ENCODE data around the gene RCHY1.
"Not testable (repeated sequence)": the region's sequence is repeated elsewhere in the genome, so short reads cannot be mapped to it uniquely, and the experiment has no call there.

The RCHY1 gene
- total RNA-seq = 21.6 to 32.8 (median 25.7) reads per million in 4 experiments

DNA sequence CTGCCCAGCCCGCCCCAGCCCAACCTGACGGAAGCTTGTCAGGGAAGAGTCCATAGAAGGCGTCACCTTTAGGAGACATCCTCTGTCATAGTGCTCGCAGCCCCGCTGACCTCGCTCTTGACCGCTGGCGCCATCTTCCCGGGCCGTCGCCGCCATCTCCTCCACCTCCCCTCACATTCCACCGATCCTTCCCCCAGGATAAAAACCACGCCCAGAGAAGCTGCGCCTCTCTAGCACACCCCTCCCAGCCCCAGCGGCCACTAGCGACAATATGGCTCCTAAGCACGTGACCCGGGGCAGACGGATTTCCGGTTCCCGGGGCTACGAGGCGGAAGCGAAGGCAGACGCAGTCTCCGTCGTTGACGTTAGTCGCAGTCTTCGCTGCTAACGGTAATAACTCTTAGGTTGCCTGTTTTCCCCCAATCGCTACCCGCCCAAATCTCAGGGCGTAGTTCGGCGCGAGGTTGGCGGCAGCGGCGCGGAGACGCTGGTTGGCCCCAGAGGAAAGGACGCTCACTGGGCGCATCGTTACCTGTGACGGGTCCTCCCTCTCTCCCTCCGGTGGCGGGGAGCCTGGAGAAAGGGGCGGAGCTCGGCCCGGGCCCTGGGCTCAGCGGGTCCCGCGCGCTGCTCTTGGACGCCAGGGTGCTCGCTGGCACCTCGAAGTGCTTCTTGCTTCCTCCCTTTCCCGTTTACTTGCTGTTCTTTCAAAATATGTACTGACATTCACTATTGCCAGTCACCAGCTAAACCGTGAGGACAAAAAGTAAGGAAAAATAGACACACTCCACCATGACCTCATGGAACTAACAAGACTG is at the start of gene RCHY1, which contains the start of gene THAP6:
Gene RCHY1, minus strand, starts transcription at position 273 of the 818 bp plus-strand sequence. Its CDS starts 117 bp downstream, at position 156.
Gene THAP6, plus strand, starts transcription at position 343 of the 818 bp plus-strand sequence. CDS start 980 bp downstream, outside the sequence.
- DNase-seq = peak; percentile 90

DNA sequence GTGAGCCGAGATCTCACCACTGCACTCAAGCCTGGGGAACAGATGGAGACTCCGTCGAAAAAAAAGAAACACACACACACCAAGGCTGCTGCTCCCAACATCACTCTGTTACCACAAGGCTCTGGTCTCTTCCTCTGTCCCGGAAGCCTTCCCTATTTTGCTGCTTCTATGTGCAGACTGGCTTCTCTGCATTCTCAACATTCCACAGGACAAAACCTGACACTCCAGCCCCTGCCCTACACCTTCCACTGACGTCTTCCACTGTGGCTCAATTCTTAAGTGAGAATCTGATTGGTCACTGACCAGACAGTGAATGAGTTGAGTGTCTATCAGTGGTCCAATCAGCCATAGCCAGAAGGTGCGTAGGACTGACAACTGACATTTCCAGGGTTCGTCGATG is 47.6 kb upstream of the RCHY1 start:
- no peak for DNase-seq

DNA sequence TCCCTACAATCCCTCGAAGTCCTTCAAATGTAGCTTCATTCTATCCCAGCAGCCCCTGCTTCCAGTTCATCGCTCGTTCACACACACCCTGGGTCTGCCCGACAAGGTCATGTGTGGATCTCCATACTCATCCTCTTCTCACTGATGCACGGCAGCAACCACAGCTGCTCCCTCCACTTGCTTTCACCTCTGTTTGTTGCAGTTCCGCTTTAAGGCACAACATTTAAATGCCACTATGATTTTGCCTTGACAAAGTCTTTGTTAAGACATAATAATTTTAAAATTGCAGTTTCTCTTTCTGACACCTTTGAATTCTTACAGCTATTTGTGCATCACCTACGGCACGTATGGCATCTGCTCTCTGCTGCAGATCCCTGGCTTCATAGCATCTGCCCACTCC is 43.5 kb upstream of the RCHY1 start:
- DNase-seq = no peak

DNA sequence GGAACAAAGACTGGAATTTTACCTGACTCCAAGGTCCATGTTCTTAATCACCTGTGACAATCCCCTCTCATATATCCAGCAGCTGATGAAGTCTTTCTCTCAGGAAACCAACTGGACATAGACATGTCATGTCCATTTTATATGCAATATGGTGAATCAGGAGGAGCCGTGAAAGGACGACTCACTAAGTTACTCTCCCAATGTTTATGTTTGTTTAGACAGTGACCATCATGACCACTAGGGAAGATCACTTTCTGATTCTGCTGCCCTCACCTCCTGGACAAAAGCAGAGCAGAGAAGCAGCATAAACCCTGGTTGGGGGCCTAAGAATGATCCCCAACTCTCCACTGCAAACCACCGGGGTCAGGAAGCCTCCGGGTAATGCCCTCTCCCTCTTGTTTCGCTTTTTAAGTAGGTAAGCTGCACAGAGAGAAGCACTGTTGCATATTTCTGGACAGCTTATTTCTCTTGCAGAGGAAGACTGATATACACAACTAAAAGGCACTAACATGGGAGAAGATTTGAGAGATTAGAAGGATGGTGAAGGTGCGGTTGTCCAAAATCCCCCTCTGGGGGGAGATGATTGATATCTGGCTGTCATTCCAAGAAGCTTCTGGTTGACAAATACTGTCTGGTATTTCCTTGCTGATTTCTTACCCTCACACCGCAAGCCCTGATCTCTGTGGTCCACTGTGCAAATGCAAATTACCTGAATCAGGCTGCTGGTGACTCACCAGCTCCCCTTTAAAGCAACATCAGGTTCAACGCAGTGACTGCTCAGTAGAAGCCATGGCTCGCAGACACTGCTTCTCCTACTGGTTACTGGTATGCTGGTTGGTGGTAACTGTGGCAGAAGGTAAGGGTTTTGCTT is 41.3 kb upstream of the RCHY1 start, which contains the start of gene ODAPH:
Gene ODAPH, plus strand, starts transcription at position 773 of the 871 bp plus-strand sequence. Its CDS starts 17 bp downstream, at position 790.
- no peak for DNase-seq

DNA sequence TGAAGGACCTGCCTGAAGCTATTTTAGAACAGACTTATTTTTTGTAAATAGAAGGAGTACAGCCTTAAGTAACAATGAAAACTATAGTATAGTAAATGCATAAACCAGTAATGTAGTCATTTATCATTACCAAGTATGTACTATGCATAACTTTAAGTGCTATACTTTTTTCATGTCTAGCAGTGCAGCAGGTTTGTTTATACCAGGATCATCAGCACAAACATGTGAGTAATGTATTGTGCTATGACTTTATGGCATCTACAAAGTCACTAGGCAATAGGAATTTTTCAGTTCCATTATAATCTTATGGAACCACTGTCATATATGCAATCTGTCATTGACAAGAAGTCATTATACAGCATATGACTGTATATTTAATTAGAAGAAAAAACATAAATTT is 38.2 kb upstream of the RCHY1 start:
- DNase-seq = no peak

DNA sequence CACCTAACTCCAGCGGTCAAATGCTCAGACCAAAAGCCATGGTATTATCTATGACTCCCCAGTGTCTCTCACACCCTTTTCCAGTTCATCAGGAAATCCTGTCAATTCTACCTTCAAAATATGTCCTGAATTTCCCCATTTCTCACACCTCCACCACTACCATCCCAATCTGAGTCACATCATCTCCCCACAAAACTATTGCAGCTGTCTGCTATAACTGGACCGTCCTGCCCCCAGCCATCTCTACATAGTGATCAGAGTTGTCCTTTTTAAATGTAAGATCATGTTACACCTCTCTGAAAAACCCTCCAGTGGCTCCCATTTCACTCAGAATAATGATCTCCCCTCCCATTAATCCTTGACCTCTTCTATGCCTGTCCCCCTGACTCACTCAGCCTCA is 34.8 kb upstream of the RCHY1 start:
- no peak for DNase-seq

DNA sequence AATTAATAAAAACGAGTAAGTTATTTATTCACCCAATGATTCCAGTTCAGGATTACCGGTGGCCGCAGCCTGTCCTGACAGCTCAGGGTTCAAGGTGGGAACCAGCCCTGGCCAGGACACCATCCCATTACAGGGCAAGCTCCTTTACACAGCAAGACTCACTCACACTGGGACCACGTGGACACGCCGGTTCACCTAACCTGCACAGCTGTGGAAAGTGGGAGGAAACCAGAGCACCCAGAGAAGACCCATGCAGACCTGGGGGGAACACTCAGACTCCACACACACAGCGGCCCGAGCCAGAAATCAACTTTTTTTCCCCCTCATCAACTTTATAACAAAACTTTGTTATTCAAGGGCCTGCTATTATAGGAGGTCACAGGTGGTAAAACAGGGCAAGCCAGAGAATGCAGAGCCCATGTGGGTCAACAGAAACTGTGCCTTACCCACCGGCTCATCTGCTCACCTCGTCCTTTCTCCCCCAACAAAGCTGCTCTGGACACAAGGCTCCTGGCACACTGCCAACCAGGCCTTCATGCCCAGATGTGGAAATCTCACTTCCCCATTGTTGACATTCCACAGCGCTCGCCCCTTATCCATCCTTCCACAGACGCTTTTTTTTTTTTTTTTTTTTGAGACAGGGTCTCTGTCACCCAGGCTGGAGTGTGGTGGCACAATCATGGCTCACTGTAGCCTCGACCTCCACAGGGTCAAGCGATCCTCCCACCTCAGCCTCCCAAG is 33.6 kb upstream of the RCHY1 start:
- no peak for DNase-seq

DNA sequence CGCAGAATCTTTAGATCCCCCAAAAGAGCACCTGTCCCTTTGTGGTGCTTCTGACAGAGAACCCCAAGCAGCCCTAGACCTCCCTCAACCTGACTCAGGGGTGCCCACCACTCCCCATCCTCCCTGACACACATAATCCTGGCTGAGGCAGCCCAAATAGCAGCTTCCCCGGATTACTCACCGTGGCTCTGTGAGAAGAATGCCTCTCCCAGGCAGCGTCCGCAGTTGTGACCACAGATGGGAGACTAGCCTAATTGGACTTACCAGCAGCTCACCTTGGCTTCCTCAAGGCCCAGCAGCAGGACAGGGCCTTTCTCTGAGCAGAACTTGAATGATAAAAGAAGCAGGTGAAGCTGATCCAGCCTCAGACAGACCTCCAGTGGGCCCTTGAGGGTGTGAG is 31.3 kb upstream of the RCHY1 start:
- DNase-seq = no peak

- no peak for DNase-seq
Observed at GRCh38 chr4:75544870-75545269, 30.7 kb upstream of the RCHY1 start.

GRCh38 chr4:75544220-75544619 is 30.0 kb upstream of the RCHY1 start:
- DNase-seq = not testable (repeated sequence)

DNA sequence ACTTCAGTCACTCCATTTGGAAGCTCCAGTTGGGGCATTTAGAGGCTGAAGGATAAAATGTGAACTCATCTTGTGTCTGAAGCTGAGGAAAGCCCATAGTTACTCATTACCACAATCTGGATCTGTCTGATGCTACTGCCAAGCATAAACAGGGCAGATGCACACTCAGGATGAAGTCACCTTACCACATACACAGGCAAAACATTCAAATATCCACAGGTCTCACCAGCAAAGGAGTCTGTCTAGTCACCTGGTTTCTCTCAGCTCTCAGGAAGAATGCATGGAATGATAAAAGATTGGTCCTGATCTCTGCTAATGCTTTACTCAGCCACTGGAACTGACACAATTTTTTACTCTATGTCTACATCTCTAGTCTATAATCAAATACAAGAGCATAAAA is 28.6 kb upstream of the RCHY1 start:
- DNase-seq = no peak

GRCh38 chr4:75537308-75537707 is 23.1 kb upstream of the RCHY1 start:
- not testable (repeated sequence) for DNase-seq

DNA sequence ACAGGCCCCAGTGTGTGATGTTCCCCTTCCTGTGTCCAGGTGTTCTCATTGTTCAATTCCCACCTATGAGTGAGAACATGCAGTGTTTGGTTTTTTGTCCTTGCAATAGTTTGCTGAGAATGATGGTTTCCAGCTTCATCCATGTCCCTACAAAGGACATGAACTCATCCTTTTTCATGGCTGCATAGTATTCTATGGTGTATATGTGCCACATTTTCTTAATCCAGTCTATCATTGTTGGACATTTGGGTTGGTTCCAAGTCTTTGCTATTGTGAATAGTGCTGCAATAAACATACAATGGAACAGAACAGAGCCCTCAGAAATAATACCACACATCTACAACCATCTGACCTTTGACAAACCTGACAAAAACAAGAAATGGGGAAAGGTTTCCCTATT is 19.7 kb upstream of the RCHY1 start:
- DNase-seq = not testable (repeated sequence)

GRCh38 chr4:75533339-75533887 is 19.2 kb upstream of the RCHY1 start:
- not testable (repeated sequence) for DNase-seq

DNA sequence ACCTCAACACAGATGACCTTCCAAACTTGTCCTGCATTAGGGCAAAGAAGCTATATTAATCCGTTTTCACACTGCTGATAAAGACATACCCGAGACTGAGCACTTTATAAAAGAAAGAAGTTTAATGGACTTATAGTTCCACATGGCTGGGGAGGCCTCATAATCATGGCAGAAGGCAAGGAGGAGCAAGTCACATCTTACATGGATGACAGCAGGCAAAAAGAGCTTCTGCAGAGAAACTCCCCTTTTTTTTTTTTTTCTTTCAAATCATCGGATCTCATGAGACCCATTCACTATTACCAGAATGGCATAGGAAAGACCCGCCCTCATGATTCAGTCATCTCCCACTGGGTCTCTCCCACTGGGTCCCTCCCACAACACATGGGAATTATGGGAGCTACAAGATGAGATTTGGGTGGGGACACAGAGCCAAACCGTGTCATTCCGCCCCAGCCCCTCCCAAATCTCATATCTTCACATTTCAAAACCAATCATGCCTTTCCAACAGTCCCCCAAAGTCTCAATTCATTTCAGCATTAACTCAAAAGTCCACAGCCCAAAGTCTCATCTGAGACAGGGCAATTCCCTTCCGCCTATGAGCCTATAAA is 17.4 kb upstream of the RCHY1 start:
- not testable (repeated sequence) for DNase-seq

DNA sequence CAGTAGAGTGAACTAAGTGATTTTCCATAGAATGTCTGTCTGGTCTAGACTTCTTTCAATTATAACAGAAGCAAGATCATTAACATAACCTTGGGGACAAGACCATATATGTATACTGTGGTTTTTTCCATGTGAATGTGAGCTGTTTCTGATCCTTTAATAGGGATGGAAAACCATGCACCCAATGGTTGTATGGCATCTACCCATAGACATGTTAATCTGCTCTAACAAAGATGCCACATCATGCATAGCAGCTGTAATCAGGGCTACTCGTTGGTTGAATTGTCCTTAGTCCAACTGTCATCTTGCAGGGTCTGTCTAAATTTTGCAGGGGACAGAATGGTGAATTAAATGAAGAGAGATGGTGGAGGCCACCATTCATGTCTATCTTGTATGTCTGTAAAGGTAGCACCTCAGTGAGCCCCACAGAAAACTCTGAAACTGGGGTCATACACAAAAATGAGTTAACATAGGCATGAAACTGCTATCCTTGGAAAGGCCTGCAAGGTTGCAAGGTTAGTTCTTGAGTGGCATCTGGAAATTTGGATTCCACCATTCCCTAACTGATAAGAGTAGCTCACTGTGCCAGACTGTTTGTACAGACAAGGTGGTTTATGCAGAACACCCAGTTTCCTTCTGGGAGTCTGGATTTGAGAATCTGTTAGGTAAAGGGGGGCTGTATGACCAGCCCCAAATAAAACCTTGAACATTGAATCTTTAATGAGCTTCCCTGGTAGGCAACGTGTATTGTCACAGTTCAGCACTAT is 16.5 kb upstream of the RCHY1 start:
- DNase-seq = no peak

DNA sequence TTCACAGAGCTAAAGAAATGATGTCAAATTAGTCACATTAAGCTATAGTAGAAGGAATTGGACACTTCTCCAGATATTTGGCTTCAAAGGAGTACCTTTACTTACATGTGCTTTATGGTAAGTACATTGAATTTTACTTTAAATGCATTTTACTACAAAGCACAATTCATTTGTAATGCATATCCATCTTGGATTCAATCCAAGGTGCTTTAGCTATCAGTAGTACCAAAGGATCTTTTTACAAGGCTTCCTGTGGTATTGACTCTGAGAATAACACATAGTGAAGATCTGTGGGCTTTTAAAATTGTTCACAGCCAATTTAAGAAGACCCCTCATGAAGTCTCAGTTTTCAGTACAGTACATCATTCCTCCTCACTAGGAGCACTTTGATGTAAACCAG is 13.3 kb upstream of the RCHY1 start:
- DNase-seq = no peak

GRCh38 chr4:75525910-75526309 is 11.7 kb upstream of the RCHY1 start:
- no peak for DNase-seq

- DNase-seq = no peak
Observed at GRCh38 chr4:75525086-75525485, 10.9 kb upstream of the RCHY1 start.

DNA sequence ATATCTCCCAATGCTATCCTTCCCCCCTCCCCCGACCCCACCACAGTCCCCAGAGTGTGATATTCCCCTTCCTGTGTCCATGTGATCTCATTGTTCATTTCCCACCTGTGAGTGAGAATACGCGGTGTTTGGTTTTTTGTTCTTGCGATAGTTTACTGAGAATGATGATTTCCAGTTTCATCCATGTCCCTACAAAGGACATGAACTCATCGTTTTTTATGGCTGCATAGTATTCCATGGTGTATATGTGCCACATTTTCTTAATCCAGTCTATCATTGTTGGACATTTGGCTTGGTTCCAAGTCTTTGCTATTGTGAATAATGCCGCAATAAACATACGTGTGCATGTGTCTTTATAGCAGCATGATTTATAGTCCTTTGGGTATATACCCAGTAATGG is 5.2 kb upstream of the RCHY1 start:
- DNase-seq = not testable (repeated sequence)

DNA sequence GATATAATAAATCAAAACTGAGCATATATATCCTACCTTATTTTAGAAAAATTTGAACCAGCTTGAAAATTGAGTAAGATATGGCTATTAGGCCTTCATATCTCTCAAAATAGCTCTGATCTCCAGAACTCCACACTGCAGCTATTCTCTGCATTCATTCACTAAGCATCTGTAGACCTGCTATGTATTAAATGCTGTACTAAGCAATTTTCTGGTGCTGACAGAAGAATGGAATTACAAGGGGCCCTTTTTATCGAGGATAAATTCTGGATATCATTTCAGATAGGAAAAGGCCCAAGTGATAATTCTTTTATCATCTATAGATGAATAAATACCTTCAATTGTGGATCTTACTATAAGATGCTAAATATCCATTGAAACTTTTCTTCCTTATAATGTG is 1.9 kb upstream of the RCHY1 start:
- no peak for DNase-seq

All from effector CD8-positive, alpha-beta T cell (primary cell).